HepG2 (cell line): ENCODE data around the gene TAMALIN. TPM values are rescaled to one million over a fixed set of nuclear protein-coding genes. Genes with fewer than 3 reads are reported as not detected.

ENCODE experiments used
- FOXK1 ChIP-seq: sonication (generic); formaldehyde crosslinking; IDR thresholded peaks from 2 replicates; pipeline ENCODE4 v1.4.0; 2020; ENCODE audit warnings: low read depth, missing genetic modification reagents, borderline replicate concordance
- GRHL1 ChIP-seq: sonication (generic); formaldehyde crosslinking; conservative IDR thresholded peaks from 2 replicates; pipeline ENCODE4 v1.8.0; 2022; ENCODE audit warnings: missing genetic modification reagents
- HMG20B ChIP-seq: conservative IDR thresholded peaks from 2 replicates; pipeline ENCODE4 v1.6.1; 2016; ENCODE audit warnings: missing genetic modification reagents, missing compliant biosample characterization
- KDM4B ChIP-seq: sonication (generic); formaldehyde crosslinking; IDR thresholded peaks from 2 replicates; pipeline ENCODE4 v1.4.0; 2020; ENCODE audit warnings: missing genetic modification reagents
- KDM5B ChIP-seq: sonication (generic); formaldehyde crosslinking; IDR thresholded peaks from 2 replicates; pipeline ENCODE4 v1.4.0; 2020; ENCODE audit warnings: missing genetic modification reagents, mild to moderate bottlenecking, borderline replicate concordance
- KLF9 ChIP-seq: IDR thresholded peaks from 2 replicates; pipeline ENCODE4 v1.6.1; 2016; ENCODE audit warnings: low read depth
- MNT ChIP-seq: fragments of 450-650 bp; IDR thresholded peaks from 2 replicates; pipeline ENCODE4 v1.6.1; 2016
- SIN3B ChIP-seq: fragments of 150-350 bp; IDR thresholded peaks from 2 replicates; pipeline ENCODE4 v1.6.1; 2014; ENCODE audit warnings: low read length
- SRY ChIP-seq: sonication (generic); formaldehyde crosslinking; IDR thresholded peaks from 2 replicates; pipeline ENCODE4 v1.8.0; 2022; ENCODE audit warnings: mild to moderate bottlenecking, missing genetic modification reagents
- TARDBP ChIP-seq: sonication (generic); formaldehyde crosslinking; IDR thresholded peaks from 2 replicates; pipeline ENCODE4 v1.8.0; 2022; ENCODE audit warnings: mild to moderate bottlenecking, missing genetic modification reagents
- USF2 ChIP-seq, 2 experiments: sonication (generic) in 1 of 2; formaldehyde crosslinking in 1 of 2; IDR thresholded peaks; 2 replicates each; pipeline versions ENCODE4 v1.5.1 to v1.6.1; 2011 to 2020; ENCODE audit warnings: borderline replicate concordance in 1 of 2, low read depth in 1 of 2, low read length in 1 of 2, mild to moderate bottlenecking in 1 of 2, missing genetic modification reagents in 1 of 2, moderate library complexity in 1 of 2
- ZBTB39 ChIP-seq: sonication (generic); formaldehyde crosslinking; IDR thresholded peaks from 2 replicates; pipeline ENCODE4 v1.5.0; 2020; ENCODE audit warnings: missing genetic modification reagents
- ZFP36 ChIP-seq: fragments of 150-350 bp; IDR thresholded peaks from 2 replicates; pipeline ENCODE4 v1.6.1; 2018; ENCODE audit warnings: borderline replicate concordance, low read length, low read depth; ENCODE audit not compliant: partially characterized antibody
- ZNF256 ChIP-seq: sonication (generic); formaldehyde crosslinking; conservative IDR thresholded peaks from 2 replicates; pipeline ENCODE4 v1.4.0; 2020; ENCODE audit warnings: missing genetic modification reagents
- ZNF280D ChIP-seq: sonication (generic); formaldehyde crosslinking; IDR thresholded peaks from 2 replicates; pipeline ENCODE4 v1.5.1; 2020; ENCODE audit warnings: mild to moderate bottlenecking, missing genetic modification reagents
- ZNF382 ChIP-seq: sonication (generic); formaldehyde crosslinking; IDR thresholded peaks from 2 replicates; pipeline ENCODE4 v1.5.0; 2020; ENCODE audit warnings: missing genetic modification reagents, mild to moderate bottlenecking, borderline replicate concordance
- ZNF383 ChIP-seq: sonication (generic); formaldehyde crosslinking; IDR thresholded peaks from 2 replicates; pipeline ENCODE4 v1.4.0; 2020; ENCODE audit warnings: missing genetic modification reagents, mild to moderate bottlenecking, borderline replicate concordance
- ZNF501 ChIP-seq: sonication (generic); formaldehyde crosslinking; IDR thresholded peaks from 2 replicates; pipeline ENCODE4 v1.5.1; 2020; ENCODE audit warnings: mild to moderate bottlenecking, moderate library complexity, missing genetic modification reagents
- ZNF883 ChIP-seq: sonication (generic); formaldehyde crosslinking; IDR thresholded peaks from 2 replicates; pipeline ENCODE4 v1.5.1; 2020; ENCODE audit warnings: mild to moderate bottlenecking, missing genetic modification reagents; ENCODE audit errors: not compliant biosample characterization
- polyA plus RNA-seq, 8 experiments: library from polyadenylated mRNA; depleted of rRNA in 3 of 8; stranded (reverse) in 7 of 8; unstranded in 1 of 8; fragments of >200 nt; fragmentation: Illumina TruSeq in 4 of 8; extraction: Trizol in 4 of 8; gene quantifications; 2 replicates each; pipeline versions ENCODE4 v1.2.1 to v1.2.3, GENCODE V29; 2011 to 2016; ENCODE audit warnings: low read depth in 4 of 8, missing spikeins in 1 of 8, mixed read lengths in 1 of 8; ENCODE audit not compliant: insufficient read depth in 1 of 8
- total RNA-seq, 5 experiments: library from RNA; depleted of rRNA; stranded (reverse); fragments of >200 nt; fragmentation: Illumina TruSeq; extraction: Trizol; gene quantifications; 2 replicates each; pipeline ENCODE4 v1.2.3, GENCODE V29; 2016; ENCODE audit warnings: low read depth in 1 of 5

TAMALIN gene
- total and polyA plus RNA-seq, 2 of the 13 experiments (the other 11 are each of a cell fraction or from before 2014, with no cell fraction given), result 2.9 to 10.9 TPM

GRCh38 chr12:52024845-52025230 is 18.1 kb downstream of the TAMALIN start (continued):
- TF ChIP-seq ZNF280D (no peak), FOXK1 (no peak), KDM4B (no peak), ZNF883 (CRISPR knock-in tag) (no peak), HMG20B (CRISPR knock-in tag) (no peak), MNT (peak; percentile 57; the same call in 1 of the 2 replicates), USF2 (IDR thresholded peaks at IDR 0.05; ENCODE audit: low read depth, low read length) (no peak), USF2 (CRISPR knock-in tag; IDR thresholded peaks at IDR 0.05; ENCODE audit: borderline replicate concordance) (peak; percentile 66; the same call in 1 of the 2 replicates), ZBTB39 (CRISPR knock-in tag) (no peak), TARDBP (CRISPR knock-in tag) (no peak), ZNF501 (0 out of 2 replicates have a peak, but pooled peaks have one; percentile 9), ZNF256 (CRISPR knock-in tag) (no peak), ZNF382 (CRISPR knock-in tag) (no peak), SIN3B (no peak), ZFP36 (no peak), KLF9 (CRISPR knock-in tag) (no peak), GRHL1 (CRISPR knock-in tag) (no peak), SRY (CRISPR knock-in tag) (0 out of 2 replicates have a peak, but pooled peaks have one; percentile 36), KDM5B (peak; percentile 22; the same call in 1 of the 2 replicates), ZNF383 (CRISPR knock-in tag) (no peak)
